Neural progenitor cell (in vitro differentiated cells): ENCODE measurements around the gene OR8B4. TPM values are rescaled to one million over a fixed set of nuclear protein-coding genes. Genes with fewer than 3 reads are reported as not detected.

Source experiments
- DNase-seq: peaks from one replicate; pipeline ENCODE4 v3.0.0-alpha.2; 2016; ENCODE audit warnings: low spot score
- H2AFZ ChIP-seq: fragments of 200-600 bp; sonication (generic); replicated peaks from 2 replicates; pipeline ENCODE4 v1.6.1; 2016; ENCODE audit warnings: antibody characterized with exemption
- H3F3A ChIP-seq: fragments of 200-600 bp; sonication (generic); 2 replicates; pipeline ENCODE4 v1.6.1; 2016; ENCODE audit warnings: antibody characterized with exemption, low read depth
- H3K27ac ChIP-seq: fragments of 200-600 bp; sonication (generic); 2 replicates; pipeline ENCODE4 v1.5.1; 2016; ENCODE audit warnings: mild to moderate bottlenecking
- H3K27me3 ChIP-seq: fragments of 200-600 bp; sonication (generic); 2 replicates; pipeline ENCODE4 v1.6.1; 2016; ENCODE audit warnings: mild to moderate bottlenecking, moderate library complexity
- H3K36me3 ChIP-seq: fragments of 200-600 bp; sonication (generic); 2 replicates; pipeline ENCODE4 v1.5.1; 2016
- H3K4me1 ChIP-seq: fragments of 200-600 bp; sonication (generic); 2 replicates; pipeline ENCODE4 v1.6.1; 2016; ENCODE audit warnings: mixed run types
- H3K4me2 ChIP-seq: fragments of 200-600 bp; sonication (generic); 2 replicates; pipeline ENCODE4 v1.6.1; 2016
- H3K4me3 ChIP-seq: fragments of 200-600 bp; sonication (generic); 2 replicates; pipeline ENCODE4 v1.5.1; 2016
- H3K79me2 ChIP-seq: fragments of 200-600 bp; sonication (generic); 2 replicates; pipeline ENCODE4 v1.6.1; 2016; ENCODE audit warnings: low read depth
- H3K9ac ChIP-seq: fragments of 200-600 bp; sonication (generic); 2 replicates; pipeline ENCODE4 v1.6.1; 2016
- H3K9me3 ChIP-seq: fragments of 200-600 bp; sonication (generic); 2 replicates; pipeline ENCODE4 v1.5.1; 2016; ENCODE audit warnings: low read depth
- H4K20me1 ChIP-seq: fragments of 200-600 bp; sonication (generic); 2 replicates; pipeline ENCODE4 v1.6.1; 2016; ENCODE audit warnings: low read depth
- H3K27ac Mint-ChIP-seq: 3 replicates; pipeline ENCODE4 v1.8.0; 2021; ENCODE audit warnings: mixed read lengths
- H3K27me3 Mint-ChIP-seq: 2 replicates; pipeline ENCODE4 v1.8.0; 2022; ENCODE audit warnings: low read depth, mild to moderate bottlenecking, inconsistent platforms, moderate library complexity, mixed read lengths; ENCODE audit not compliant: insufficient read depth
- H3K36me3 Mint-ChIP-seq: 3 replicates; pipeline ENCODE4 v1.8.0; 2021; ENCODE audit warnings: mixed read lengths
- H3K4me1 Mint-ChIP-seq: 3 replicates; pipeline ENCODE4 v1.8.0; 2021; ENCODE audit warnings: mixed read lengths
- H3K4me3 Mint-ChIP-seq: 3 replicates; pipeline ENCODE4 v1.8.0; 2021; ENCODE audit warnings: mild to moderate bottlenecking, moderate library complexity, mixed read lengths
- H3K9me3 Mint-ChIP-seq: 3 replicates; pipeline ENCODE4 v1.8.0; 2020; ENCODE audit warnings: mixed read lengths
- CTCF ChIP-seq: fragments of 200-600 bp; sonication (generic); IDR thresholded peaks from 2 replicates; pipeline ENCODE4 v1.5.1; 2017; ENCODE audit warnings: antibody characterized with exemption, mild to moderate bottlenecking
- EZH2 ChIP-seq: fragments of 200-600 bp; sonication (generic); IDR thresholded peaks from 2 replicates; pipeline ENCODE4 v1.6.1; 2017; ENCODE audit warnings: antibody characterized with exemption, mild to moderate bottlenecking, moderate library complexity
- EZH2phosphoT487 ChIP-seq: fragments of 200-600 bp; sonication (generic); IDR thresholded peaks from 2 replicates; pipeline ENCODE4 v1.6.1; 2017; ENCODE audit warnings: antibody characterized with exemption
- total RNA-seq: library from RNA; depleted of rRNA; stranded (reverse); fragments of >200 nt; gene quantifications from 2 replicates; pipeline ENCODE4 v1.2.3, GENCODE V29; 2015; ENCODE audit warnings: low replicate concordance

Gene OR8B4
- total RNA-seq: not detected in 2 replicates

- Histone ChIP-seq H3K27ac (no peak within 1 kb of the TSS), H4K20me1 (no peaks in the 10 kb centered on the region), H3K36me3 (no peaks in the 10 kb centered on the region), H3K27me3 (no peaks in the 10 kb centered on the region), H3K4me3 (no peak within 1 kb of the TSS), H2AFZ (no peak within 1 kb of the TSS), H3F3A (no peaks in the 10 kb centered on the region), H3K4me1 (no peaks in the 10 kb centered on the region), H3K4me2 (no peak within 1 kb of the TSS), H3K9ac (no peak within 1 kb of the TSS), H3K9me3 (no peaks in the 10 kb centered on the region), H3K79me2 (no peaks in the 10 kb centered on the region)
- Mint-ChIP-seq H3K4me1 (no peaks in the 10 kb centered on the region), H3K27ac (no peak within 1 kb of the TSS), H3K36me3 (no peaks in the 10 kb centered on the region), H3K9me3 (peaks cover 5% of the 10 kb centered on the region), H3K4me3 (no peak within 1 kb of the TSS), H3K27me3 (peaks cover 7% of the 10 kb centered on the region)
- no peak for DNase-seq
- no peak for TF ChIP-seq EZH2
- TF ChIP-seq CTCF: no peak
- no peak for TF ChIP-seq EZH2phosphoT487
These were observed at the start of gene OR8B4 for GRCh38 chr11:124424384-124424921. Gene OR8B4 (minus strand): TSS chr11:124424871. CDS start chr11:124424871, 0 bp downstream.

GRCh38 chr11:124474079-124474478, 49.4 kb upstream of the OR8B4 start:
- no peak for DNase-seq
- no peaks in the 10 kb centered on the region for H3K79me2 ChIP-seq
- Mint-ChIP-seq H3K9me3 (no peaks in the 10 kb centered on the region), H3K36me3 (no peaks in the 10 kb centered on the region), H3K27ac (no peak overlapping the region), H3K27me3 (no peaks in the 10 kb centered on the region), H3K4me1 (peaks cover 3% of the 10 kb centered on the region), H3K4me3 (no peak overlapping the region)
- H3K9ac ChIP-seq: no peak overlapping the region
- no peaks in the 10 kb centered on the region for H4K20me1 ChIP-seq
- H3K36me3 ChIP-seq: no peaks in the 10 kb centered on the region
- no peaks in the 10 kb centered on the region for H3K27me3 ChIP-seq
- no peak overlapping the region for H3K27ac ChIP-seq
- TF ChIP-seq EZH2phosphoT487: no peak
- no peak for TF ChIP-seq EZH2
- TF ChIP-seq CTCF: no peak
- no peak overlapping the region for H2AFZ ChIP-seq
- no peaks in the 10 kb centered on the region for H3K4me1 ChIP-seq
- H3F3A ChIP-seq: no peaks in the 10 kb centered on the region
- no peaks in the 10 kb centered on the region for H3K9me3 ChIP-seq
- no peak overlapping the region for H3K4me2 ChIP-seq
- no peak overlapping the region for H3K4me3 ChIP-seq

GRCh38 chr11:124473476-124473875, 48.8 kb upstream of the OR8B4 start:
- no peak for DNase-seq
- no peak overlapping the region for H3K27ac ChIP-seq
- no peaks in the 10 kb centered on the region for H4K20me1 ChIP-seq
- H3K36me3 ChIP-seq: no peaks in the 10 kb centered on the region
- H3K4me1 ChIP-seq: no peaks in the 10 kb centered on the region
- Mint-ChIP-seq H3K4me3 (no peak overlapping the region), H3K27me3 (no peaks in the 10 kb centered on the region), H3K27ac (no peak overlapping the region), H3K36me3 (no peaks in the 10 kb centered on the region), H3K4me1 (peaks cover 3% of the 10 kb centered on the region), H3K9me3 (no peaks in the 10 kb centered on the region)
- TF ChIP-seq EZH2phosphoT487 (no peak), EZH2 (no peak), CTCF (no peak)
- H3K9me3 ChIP-seq: no peaks in the 10 kb centered on the region
- no peak overlapping the region for H3K4me2 ChIP-seq
- H3K4me3 ChIP-seq: no peak overlapping the region
- no peaks in the 10 kb centered on the region for H3K79me2 ChIP-seq
- no peaks in the 10 kb centered on the region for H3K27me3 ChIP-seq
- H2AFZ ChIP-seq: no peak overlapping the region
- no peaks in the 10 kb centered on the region for H3F3A ChIP-seq
- no peak overlapping the region for H3K9ac ChIP-seq
